Astrocyte of the cerebellum (primary cell): ENCODE data around the gene YAF2.

Experiments
- DNase-seq: peaks from one replicate; pipeline ENCODE4 v3.0.0-alpha.2; 2011; ENCODE audit warnings: low read depth
- H3K4me3 ChIP-seq: 2 replicates; pipeline ENCODE4 v1.5.1; 2011; ENCODE audit warnings: mild to moderate bottlenecking, low read depth, low read length, moderate library complexity
- in situ Hi-C: cut with HindIII; loops from 2 replicates; pipeline ENCODE4 v1.10.0; 2017; ENCODE audit warnings: low sequenced_read_pairs
- TF ChIP-seq, protein P1 (sequence below): IDR thresholded peaks from 2 replicates; pipeline ENCODE4 v1.5.1; 2012; ENCODE audit warnings: low read length, low read depth, moderate library complexity, mild to moderate bottlenecking; ENCODE audit errors: missing control alignments

The YAF2 gene

GRCh38 chr12:42135259-42135814, 102.7 kb downstream of the YAF2 start:
- no peak overlapping the region for H3K4me3 ChIP-seq
- TF ChIP-seq, protein P1, sequence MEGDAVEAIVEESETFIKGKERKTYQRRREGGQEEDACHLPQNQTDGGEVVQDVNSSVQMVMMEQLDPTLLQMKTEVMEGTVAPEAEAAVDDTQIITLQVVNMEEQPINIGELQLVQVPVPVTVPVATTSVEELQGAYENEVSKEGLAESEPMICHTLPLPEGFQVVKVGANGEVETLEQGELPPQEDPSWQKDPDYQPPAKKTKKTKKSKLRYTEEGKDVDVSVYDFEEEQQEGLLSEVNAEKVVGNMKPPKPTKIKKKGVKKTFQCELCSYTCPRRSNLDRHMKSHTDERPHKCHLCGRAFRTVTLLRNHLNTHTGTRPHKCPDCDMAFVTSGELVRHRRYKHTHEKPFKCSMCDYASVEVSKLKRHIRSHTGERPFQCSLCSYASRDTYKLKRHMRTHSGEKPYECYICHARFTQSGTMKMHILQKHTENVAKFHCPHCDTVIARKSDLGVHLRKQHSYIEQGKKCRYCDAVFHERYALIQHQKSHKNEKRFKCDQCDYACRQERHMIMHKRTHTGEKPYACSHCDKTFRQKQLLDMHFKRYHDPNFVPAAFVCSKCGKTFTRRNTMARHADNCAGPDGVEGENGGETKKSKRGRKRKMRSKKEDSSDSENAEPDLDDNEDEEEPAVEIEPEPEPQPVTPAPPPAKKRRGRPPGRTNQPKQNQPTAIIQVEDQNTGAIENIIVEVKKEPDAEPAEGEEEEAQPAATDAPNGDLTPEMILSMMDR, result no peak
- DNase-seq, result no peak
- in situ Hi-C loops, result loop anchor here (5.0 to 25.0 kb wide), 2 partner anchors 192 to 1152 kb away; partner anchors contain the start of genes PPHLN1 and ZCRB1

- peak overlapping the region; percentile 14 for H3K4me3 ChIP-seq
- no peak for DNase-seq
- TF ChIP-seq, protein P1, result no peak
- in situ Hi-C loops, result loop anchor here (25.0 kb wide), 1 partner anchor 1156 kb away; no protein-coding TSS in a partner anchor
Measured at GRCh38 chr12:42130672-42131402, 107.2 kb downstream of the YAF2 start.

- in situ Hi-C loops, result loop anchor here (25.0 kb wide), 1 partner anchor 1158 kb away; no protein-coding TSS in a partner anchor
- TF ChIP-seq, protein P1, result peak; percentile 81
- no peak overlapping the region for H3K4me3 ChIP-seq
- peak; percentile 81 for DNase-seq
Measured at GRCh38 chr12:42129595-42130204, 108.3 kb downstream of the YAF2 start.

- DNase-seq, result no peak
- TF ChIP-seq, protein P1, result no peak
- H3K4me3 ChIP-seq, result no peak overlapping the region
- in situ Hi-C loops, result loop anchor here (25.0 kb wide), 1 partner anchor 1158 kb away; no protein-coding TSS in a partner anchor
Measured at GRCh38 chr12:42128888-42129287, 109.2 kb downstream of the YAF2 start.

- H3K4me3 ChIP-seq, result no peak overlapping the region
- TF ChIP-seq, protein P1, result no peak
- no peak for DNase-seq
- in situ Hi-C loops, result loop anchor here (25.0 kb wide), 1 partner anchor 1159 kb away; no protein-coding TSS in a partner anchor
Measured at GRCh38 chr12:42128327-42128726, 109.7 kb downstream of the YAF2 start.

- in situ Hi-C loops, result loop anchor here (25.0 kb wide), 1 partner anchor 1160 kb away; no protein-coding TSS in a partner anchor
- no peak overlapping the region for H3K4me3 ChIP-seq
- TF ChIP-seq, protein P1, result no peak
- DNase-seq, result no peak
Measured at GRCh38 chr12:42126963-42127362, 111.1 kb downstream of the YAF2 start.
